ENCODE results near the gene SLC4A1.
A peak's percentile ranks its signal among the peaks of the same experiment; 100 is the strongest.

SLC4A1 gene

GRCh38 chr17:44219616-44220212, 48.2 kb downstream of the SLC4A1 start, which contains the start of gene UBTF:
Gene UBTF, minus strand, starts transcription at chr17:44219675. Its CDS starts 1,446 bp downstream, at chr17:44218229.
- peak; percentile 87 for DNase-seq

GRCh38 chr17:44219108-44219615, 48.8 kb downstream of the SLC4A1 start:
- peak; percentile 86 for DNase-seq

- peak; percentile 94 for DNase-seq
Observed at GRCh38 chr17:44218344-44219107, 49.4 kb downstream of the SLC4A1 start.

GRCh38 chr17:44217738-44218343, 50.1 kb downstream of the SLC4A1 start:
- DNase-seq: peak; percentile 73

- DNase-seq: no peak
Observed at GRCh38 chr17:44216694-44217093, 51.2 kb downstream of the SLC4A1 start.

GRCh38 chr17:44216173-44216572, 51.8 kb downstream of the SLC4A1 start:
- no peak for DNase-seq

- DNase-seq: no peak
Observed at GRCh38 chr17:44214896-44215295, 53.0 kb downstream of the SLC4A1 start.

GRCh38 chr17:44214230-44214494, 53.8 kb downstream of the SLC4A1 start:
- DNase-seq: no peak

GRCh38 chr17:44213403-44214229, 54.3 kb downstream of the SLC4A1 start:
- no peak for DNase-seq

GRCh38 chr17:44212507-44213402, 55.2 kb downstream of the SLC4A1 start:
- DNase-seq: no peak

GRCh38 chr17:44211281-44212265, 56.4 kb downstream of the SLC4A1 start:
- DNase-seq: no peak

GRCh38 chr17:44210342-44211192, 57.4 kb downstream of the SLC4A1 start:
- peak; percentile 96 for DNase-seq

- DNase-seq: no peak
Observed at GRCh38 chr17:44209786-44210341, 58.1 kb downstream of the SLC4A1 start.

GRCh38 chr17:44207743-44208142, 60.2 kb downstream of the SLC4A1 start:
- DNase-seq: no peak

GRCh38 chr17:44207319-44207718, 60.6 kb downstream of the SLC4A1 start:
- no peak for DNase-seq

GRCh38 chr17:44206825-44207155, 61.1 kb downstream of the SLC4A1 start:
- no peak for DNase-seq

- no peak for DNase-seq
Observed at GRCh38 chr17:44205962-44206824, 61.7 kb downstream of the SLC4A1 start.

- DNase-seq: no peak
Observed at GRCh38 chr17:44204441-44204882, 63.5 kb downstream of the SLC4A1 start.
